IMR-90 (cell line): ENCODE data around the gene TTC31. TPM values are rescaled to one million over a fixed set of nuclear protein-coding genes. Genes with fewer than 3 reads are reported as not detected.

Source experiments
- ATAC-seq: fragments of 200-7000 bp; cut with Tn5 transposase; 2 replicates; pipeline ENCODE4 v1.9.1; 2020; ENCODE audit warnings: low read depth, mild to moderate bottlenecking, moderate library complexity
- BruUV-seq: library from RNA; stranded (reverse); fragments of 400-500 nt; replicated peaks from 2 replicates; lab custom pipeline; 2021; lab: Mats Ljungman, UMichigan
- CTCF ChIA-PET: fragments of 300-600 bp; formaldehyde crosslinking; extraction: SDS; loops from one replicate; lab custom pipeline; 2021; ENCODE audit warnings: antibody characterized with exemption; lab: Yijun Ruan, JAX
- POLR2A ChIA-PET: fragments of 300-600 bp; sonication (Branson Sonifier 250); formaldehyde crosslinking; loops from one replicate; lab custom pipeline; 2022; ENCODE audit warnings: antibody characterized with exemption; ENCODE audit not compliant: unreplicated experiment; lab: Charles Lee
- DNase-seq: peaks from one replicate; pipeline ENCODE4 v3.0.0; 2013
- H2AFZ ChIP-seq: replicated peaks from 2 replicates; pipeline ENCODE3; 2013; ENCODE audit warnings: low read length, mild to moderate bottlenecking; ENCODE audit not compliant: poor library complexity
- H2AK5ac ChIP-seq: 2 replicates; pipeline ENCODE4 v1.6.1; 2013; ENCODE audit warnings: low read depth, low read length, inconsistent platforms
- H2AK9ac ChIP-seq: replicated peaks from 2 replicates; pipeline ENCODE3; 2013; ENCODE audit warnings: mild to moderate bottlenecking, low read depth, low read length, moderate library complexity; ENCODE audit not compliant: poor library complexity
- H2BK120ac ChIP-seq: 2 replicates; pipeline ENCODE4 v1.6.1; 2013; ENCODE audit warnings: low read depth, low read length, inconsistent platforms
- H2BK15ac ChIP-seq: 3 replicates; pipeline ENCODE4 v1.6.1; 2013; ENCODE audit warnings: low read depth, low read length, inconsistent platforms
- H2BK20ac ChIP-seq: 2 replicates; pipeline ENCODE4 v1.6.1; 2013; ENCODE audit warnings: low read depth, mild to moderate bottlenecking, inconsistent platforms, low read length, moderate library complexity
- H2BK5ac ChIP-seq: 2 replicates; pipeline ENCODE4 v1.6.1; 2013; ENCODE audit warnings: mild to moderate bottlenecking, low read depth, low read length, inconsistent platforms; ENCODE audit not compliant: poor library complexity, severe bottlenecking
- H3K14ac ChIP-seq: replicated peaks from 2 replicates; pipeline ENCODE4 v1.6.1; 2013; ENCODE audit warnings: low read depth, low read length, inconsistent platforms
- H3K18ac ChIP-seq: 2 replicates; pipeline ENCODE4 v1.6.1; 2013; ENCODE audit warnings: low read depth, low read length, control low read depth
- H3K23ac ChIP-seq: 2 replicates; pipeline ENCODE4 v1.6.1; 2013; ENCODE audit warnings: low read depth, low read length, inconsistent platforms
- H3K27ac ChIP-seq: 2 replicates; pipeline ENCODE4 v1.5.1; 2013; ENCODE audit warnings: mild to moderate bottlenecking, control low read depth, low read length; ENCODE audit not compliant: insufficient read depth
- H3K27me3 ChIP-seq: 2 replicates; pipeline ENCODE4 v1.6.1; 2013; ENCODE audit warnings: low read length; ENCODE audit not compliant: control insufficient read depth, insufficient read depth
- H3K36me3 ChIP-seq: 2 replicates; pipeline ENCODE4 v1.6.1; 2013; ENCODE audit warnings: low read length, mixed read lengths; ENCODE audit not compliant: control insufficient read depth, insufficient read depth
- H3K4ac ChIP-seq: 2 replicates; pipeline ENCODE4 v1.6.1; 2013; ENCODE audit warnings: low read depth, low read length, inconsistent platforms
- H3K4me1 ChIP-seq: 2 replicates; pipeline ENCODE4 v1.6.1; 2013; ENCODE audit warnings: low read length, mixed read lengths; ENCODE audit not compliant: control insufficient read depth, insufficient read depth
- H3K4me2 ChIP-seq: 2 replicates; pipeline ENCODE4 v1.6.1; 2013; ENCODE audit warnings: low read depth, mild to moderate bottlenecking, control low read depth, low read length, moderate library complexity
- H3K4me3 ChIP-seq: 2 replicates; pipeline ENCODE4 v1.5.1; 2013; ENCODE audit warnings: low read depth, mild to moderate bottlenecking, control low read depth, low read length, moderate library complexity; ENCODE audit not compliant: insufficient read depth
- H3K56ac ChIP-seq: 2 replicates; pipeline ENCODE4 v1.6.1; 2013; ENCODE audit warnings: low read length, inconsistent platforms; ENCODE audit not compliant: insufficient read depth; ENCODE audit errors: extremely low read depth
- H3K79me1 ChIP-seq, 2 experiments: 2 replicates each; pipeline ENCODE4 v1.6.1; 2013; ENCODE audit warnings: low read length in 2 of 2, inconsistent platforms in 1 of 2, low read depth in 1 of 2
- H3K9ac ChIP-seq: 2 replicates; pipeline ENCODE4 v1.6.1; 2013; ENCODE audit warnings: low read depth, low read length, control low read depth
- H3K9me1 ChIP-seq: 2 replicates; pipeline ENCODE4 v1.6.1; 2013; ENCODE audit warnings: low read length, inconsistent platforms; ENCODE audit not compliant: insufficient read depth
- H3K9me3 ChIP-seq: 2 replicates; pipeline ENCODE4 v1.6.1; 2013; ENCODE audit warnings: low read length; ENCODE audit not compliant: control insufficient read depth, insufficient read depth
- H4K20me1 ChIP-seq: 2 replicates; pipeline ENCODE4 v1.6.1; 2013; ENCODE audit warnings: low read length, inconsistent platforms; ENCODE audit not compliant: insufficient read depth
- H4K5ac ChIP-seq: 2 replicates; pipeline ENCODE4 v1.6.1; 2013; ENCODE audit warnings: mild to moderate bottlenecking, low read depth, low read length, control low read depth
- H4K8ac ChIP-seq, 2 experiments: 2 replicates each; pipeline ENCODE4 v1.6.1; 2013; ENCODE audit warnings: low read depth in 2 of 2, low read length in 2 of 2, control low read depth in 1 of 2, inconsistent platforms in 1 of 2
- H4K91ac ChIP-seq: 2 replicates; pipeline ENCODE4 v1.6.1; 2013; ENCODE audit warnings: low read depth, low read length, inconsistent platforms; ENCODE audit not compliant: insufficient read depth
- CHD1 ChIP-seq: IDR thresholded peaks from 2 replicates; pipeline ENCODE4 v1.6.1; 2012; ENCODE audit warnings: low read depth, low read length, improper control_type of control experiment
- MAFK ChIP-seq: IDR thresholded peaks from 2 replicates; pipeline ENCODE4 v1.6.1; 2012; ENCODE audit warnings: low read depth, low read length, improper control_type of control experiment
- MXI1 ChIP-seq: IDR thresholded peaks from 2 replicates; pipeline ENCODE4 v1.6.1; 2012; ENCODE audit warnings: low read depth, mild to moderate bottlenecking, low read length, moderate library complexity, borderline replicate concordance
- NFE2L2 ChIP-seq: fragments of 150-350 bp; IDR thresholded peaks from 2 replicates; pipeline ENCODE4 v1.6.1; 2016; ENCODE audit warnings: low read depth, mild to moderate bottlenecking, low read length
- POLR2A ChIP-seq: IDR thresholded peaks from 2 replicates; pipeline ENCODE4 v1.6.1; 2012; ENCODE audit warnings: mild to moderate bottlenecking, low read depth, low read length
- RCOR1 ChIP-seq: IDR thresholded peaks from 2 replicates; pipeline ENCODE4 v1.6.1; 2012; ENCODE audit warnings: mild to moderate bottlenecking, low read length, improper control_type of control experiment; ENCODE audit not compliant: insufficient replicate concordance
- SMC3 ChIP-seq: fragments of 150-350 bp; IDR thresholded peaks from 2 replicates; pipeline ENCODE4 v1.6.1; 2016; ENCODE audit warnings: low read depth, mild to moderate bottlenecking, antibody characterized with exemption, low read length, moderate library complexity
- WGBS, 2 experiments: methylation state at CpG; one replicate each; pipeline versions ENCODE4 v1.1.5 to v1.1.7; 2013; ENCODE audit warnings: missing lambda C conversion rate in 2 of 2; ENCODE audit not compliant: insufficient read length in 1 of 2; ENCODE audit errors: extremely low coverage in 2 of 2; 5-methylcytosine and 5-hydroxymethylcytosine counted together
- dilution Hi-C: fragments of 300-500 bp; cut with HindIII; formaldehyde crosslinking; loops from one replicate; pipeline ENCODE4 v1.14.3; 2018; ENCODE audit warnings: low sequenced_read_pairs; ENCODE audit not compliant: unreplicated experiment
- in situ Hi-C: fragments of 300-500 bp; cut with MboI; formaldehyde crosslinking; loops from 3 replicates; pipeline ENCODE4 v1.14.3; 2019; ENCODE audit warnings: low sequenced_read_pairs, inconsistent platforms, mixed read lengths
- intact Hi-C: fragments of 100-400 bp; cut with micrococcal nuclease; formaldehyde crosslinking; loops from 2 replicates; pipeline ENCODE4 v1.10.0; 2022
- polyA plus RNA-seq, 3 experiments: library from polyadenylated mRNA; depleted of rRNA; stranded (reverse); fragments of >200 nt; gene quantifications; 2 replicates each; pipeline ENCODE4 v1.2.3, GENCODE V29; 2012; ENCODE audit warnings: low replicate concordance in 1 of 3
- total RNA-seq: library from RNA; depleted of rRNA; stranded (reverse); fragments of >200 nt; gene quantifications from 2 replicates; pipeline ENCODE4 v1.2.3, GENCODE V29; 2012
- TF ChIP-seq, protein P1 (sequence below): conservative IDR thresholded peaks from 2 replicates; pipeline ENCODE4 v1.5.1; 2012; ENCODE audit warnings: mild to moderate bottlenecking, low read depth, low read length, improper control_type of control experiment

The TTC31 gene
- total and polyA plus RNA-seq, 2 of the 4 experiments (the other 2 are of a cell fraction) = 6.3 to 18.8 TPM

- H3K4ac ChIP-seq = peak overlapping the region; percentile 66
- H4K5ac ChIP-seq = peak overlapping the region; percentile 75
- no peaks in the 10 kb centered on the region for H3K9me3 ChIP-seq
- peak overlapping the region; percentile 27 for H2BK5ac ChIP-seq
- H3K4me3 ChIP-seq = peak overlapping the region; percentile 43
- H4K20me1 ChIP-seq = no peaks in the 10 kb centered on the region
- POLR2A ChIA-PET = interaction anchor here (1.1 to 1.4 kb wide), 2 partner anchors 21 to 90 kb away, joined by 3 to 4 read pairs; partner anchors contain the start of genes CCDC142 and TTC31
- dilution Hi-C loops (no loop called here), in situ Hi-C loops (no loop called here), intact Hi-C loops (no loop called here)
- peak overlapping the region; percentile 97 for H2AFZ ChIP-seq
- peaks cover 9% of the 10 kb centered on the region for H3K9me1 ChIP-seq
- TF ChIP-seq MXI1 (no peak), NFE2L2 (no peak), POLR2A (no peak), CHD1 (no peak), RCOR1 (no peak), SMC3 (no peak), MAFK (no peak)
- TF ChIP-seq, protein P1, sequence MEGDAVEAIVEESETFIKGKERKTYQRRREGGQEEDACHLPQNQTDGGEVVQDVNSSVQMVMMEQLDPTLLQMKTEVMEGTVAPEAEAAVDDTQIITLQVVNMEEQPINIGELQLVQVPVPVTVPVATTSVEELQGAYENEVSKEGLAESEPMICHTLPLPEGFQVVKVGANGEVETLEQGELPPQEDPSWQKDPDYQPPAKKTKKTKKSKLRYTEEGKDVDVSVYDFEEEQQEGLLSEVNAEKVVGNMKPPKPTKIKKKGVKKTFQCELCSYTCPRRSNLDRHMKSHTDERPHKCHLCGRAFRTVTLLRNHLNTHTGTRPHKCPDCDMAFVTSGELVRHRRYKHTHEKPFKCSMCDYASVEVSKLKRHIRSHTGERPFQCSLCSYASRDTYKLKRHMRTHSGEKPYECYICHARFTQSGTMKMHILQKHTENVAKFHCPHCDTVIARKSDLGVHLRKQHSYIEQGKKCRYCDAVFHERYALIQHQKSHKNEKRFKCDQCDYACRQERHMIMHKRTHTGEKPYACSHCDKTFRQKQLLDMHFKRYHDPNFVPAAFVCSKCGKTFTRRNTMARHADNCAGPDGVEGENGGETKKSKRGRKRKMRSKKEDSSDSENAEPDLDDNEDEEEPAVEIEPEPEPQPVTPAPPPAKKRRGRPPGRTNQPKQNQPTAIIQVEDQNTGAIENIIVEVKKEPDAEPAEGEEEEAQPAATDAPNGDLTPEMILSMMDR = no peak
- DNase-seq = no peak
- H3K56ac ChIP-seq = no peak overlapping the region
- H3K4me2 ChIP-seq = peak overlapping the region; percentile 67
- peak overlapping the region; percentile 41; the same call in 1 of the 2 replicates for H3K18ac ChIP-seq
- peak overlapping the region; percentile 57; the same call in 1 of the 3 replicates for H2BK15ac ChIP-seq
- CTCF ChIA-PET = no interaction called here
- H3K4me1 ChIP-seq = peaks cover 21% of the 10 kb centered on the region
- peak overlapping the region; percentile 67 for H3K27ac ChIP-seq
- no TSS peak for BruUV-seq
- peak overlapping the region; percentile 64 for H2BK120ac ChIP-seq
- peaks cover 12 to 40% of the 10 kb centered on the region in 2 experiments for H3K79me1 ChIP-seq
- H2AK5ac ChIP-seq = peak overlapping the region; percentile 85
- peak overlapping the region; percentile 39 for H3K9ac ChIP-seq
- H3K14ac ChIP-seq = peak overlapping the region; percentile 89
- peak overlapping the region; percentile 87 for H2AK9ac ChIP-seq
- no peak for ATAC-seq
- H4K91ac ChIP-seq = peak overlapping the region; percentile 81
- WGBS, 2 experiments = 55% methylated on average over 28 of the region's 45 CpGs; no CpG with 5 or more reads in 1 of the 2 experiments
- H3K36me3 ChIP-seq = peaks cover 16% of the 10 kb centered on the region
- peak overlapping the region; percentile 13; the same call in 1 of the 2 replicates for H3K23ac ChIP-seq
- peaks cover 24% of the 10 kb centered on the region for H3K27me3 ChIP-seq
- peak overlapping the region; percentile 6; the same call in 1 of the 2 replicates for H2BK20ac ChIP-seq
- peak overlapping the region; percentile 91 to 94 for H4K8ac ChIP-seq
Measured at GRCh38 chr2:74503506-74504475, 20.9 kb downstream of the TTC31 start.
